Measurements from ENCODE around the gene BEST4.
"Not testable (repeated sequence)": the region's sequence is repeated elsewhere in the genome, so short reads cannot be mapped to it uniquely, and the experiment has no call there.

Gene BEST4

DNA sequence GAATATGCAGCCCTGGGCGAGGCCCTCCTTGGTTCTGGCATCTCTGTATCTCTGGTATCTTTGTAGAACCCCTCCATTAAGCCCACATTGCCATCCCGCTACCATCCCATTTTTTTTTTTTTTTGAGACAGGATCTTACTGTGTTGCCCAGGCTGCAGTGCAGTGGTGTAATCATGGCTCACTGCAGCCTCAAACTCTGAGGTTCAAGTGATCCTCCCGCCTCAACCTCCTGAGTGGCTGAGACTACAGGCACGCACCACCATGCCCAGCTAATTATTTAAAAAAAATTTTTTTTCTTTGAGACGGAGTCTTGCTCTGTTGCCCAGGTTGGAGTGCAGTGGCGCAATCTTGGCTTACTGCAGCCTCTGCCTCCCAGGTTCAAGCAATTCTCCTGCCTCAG lies 36.4 kb upstream of the BEST4 start:
- ATAC-seq (replicated peaks); H3K27ac Mint-ChIP-seq; DNase-seq; H3K36me3 Mint-ChIP-seq; H3K4me3 Mint-ChIP-seq; H3K9me3 Mint-ChIP-seq; H3K27me3 Mint-ChIP-seq: not testable (repeated sequence)
- peaks cover 20 to 30% of the 10 kb centered on the region in 2 donors for H3K4me1 Mint-ChIP-seq

DNA sequence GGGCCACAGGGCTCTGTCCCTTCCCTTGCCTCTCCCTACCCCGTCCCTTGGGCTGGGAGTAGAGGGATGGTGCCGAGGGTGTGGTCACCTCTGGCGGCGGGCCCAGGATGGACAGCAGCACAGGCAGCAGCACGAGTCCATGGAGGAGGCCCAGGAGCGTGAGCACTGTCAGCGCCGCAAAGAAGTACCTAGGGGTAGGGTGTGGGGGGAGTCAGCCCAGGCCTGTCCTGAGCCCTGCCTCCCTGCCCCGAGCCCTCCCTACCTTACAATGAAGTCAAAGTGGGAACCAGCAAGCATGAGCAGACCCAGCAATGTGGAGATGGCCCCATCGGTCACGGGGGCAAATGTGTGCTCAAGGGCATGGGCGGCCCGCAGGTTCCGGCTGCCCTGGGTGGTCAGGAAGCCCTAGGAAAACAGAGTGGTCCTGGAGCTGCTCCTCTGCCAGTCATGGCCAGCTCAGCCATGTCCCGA lies 35.0 kb upstream of the BEST4 start:
- Mint-ChIP-seq H3K27me3 (peaks cover 0 to 6% of the 10 kb centered on the region in 2 donors), H3K27ac (no peak overlapping the region), H3K4me3 (no peak overlapping the region), H3K36me3 (peaks cover 2 to 5% of the 10 kb centered on the region in 2 donors), H3K4me1 (peaks cover 24 to 44% of the 10 kb centered on the region in 2 donors), H3K9me3 (no peaks in the 10 kb centered on the region)
- DNase-seq (no peak), ATAC-seq (replicated peaks) (no peak)

DNA sequence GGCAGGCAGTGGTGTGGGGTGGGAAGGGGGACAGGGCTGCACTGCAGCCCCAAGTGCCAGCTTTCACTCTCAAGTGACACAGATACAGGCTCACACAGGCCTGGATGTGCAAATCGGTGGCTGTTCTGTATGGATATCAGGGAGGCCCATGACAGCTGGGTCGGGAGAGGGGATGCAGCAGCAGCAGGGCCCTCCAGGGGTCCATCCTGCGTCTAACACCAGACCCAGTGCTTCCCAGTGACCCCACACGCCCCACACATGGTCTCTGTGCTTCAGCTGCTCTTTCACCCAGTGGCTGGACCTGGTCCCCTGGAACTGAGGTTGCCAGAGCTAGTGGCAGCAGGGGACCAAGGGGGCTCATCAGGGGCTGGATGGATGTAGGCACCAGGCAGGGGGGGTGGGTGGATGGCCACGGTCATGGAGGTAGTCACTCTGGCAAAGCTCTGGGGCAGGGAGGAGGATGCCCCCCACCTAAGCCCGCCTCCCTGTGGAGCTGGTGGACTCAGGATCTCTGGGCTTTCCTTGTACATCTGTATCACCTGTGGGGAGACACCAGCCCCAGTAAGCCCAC lies 34.2 kb upstream of the BEST4 start:
- H3K36me3 Mint-ChIP-seq, result peaks cover 2 to 6% of the 10 kb centered on the region in 2 donors
- H3K4me1 Mint-ChIP-seq, result peaks cover 29 to 47% of the 10 kb centered on the region in 2 donors
- H3K9me3 Mint-ChIP-seq, result no peaks in the 10 kb centered on the region
- DNase-seq (no peak), ATAC-seq (replicated peaks) (no peak)
- no peak overlapping the region for H3K27ac Mint-ChIP-seq
- H3K27me3 Mint-ChIP-seq, result peaks cover 0 to 6% of the 10 kb centered on the region in 2 donors
- H3K4me3 Mint-ChIP-seq, result no peak overlapping the region

- no peak for DNase-seq
- Mint-ChIP-seq H3K4me1 (peaks cover 26 to 43% of the 10 kb centered on the region in 2 donors), H3K9me3 (no peaks in the 10 kb centered on the region), H3K4me3 (peak overlapping the region in 1 of 2 donors; percentile 93), H3K27ac (peak overlapping the region; percentile 69), H3K27me3 (peaks cover 0 to 4% of the 10 kb centered on the region in 2 donors), H3K36me3 (peaks cover 2 to 6% of the 10 kb centered on the region in 2 donors)
- ATAC-seq (replicated peaks), result no peak
Measured at GRCh38 chr1:44821240-44821715, 33.3 kb upstream of the BEST4 start.

DNA sequence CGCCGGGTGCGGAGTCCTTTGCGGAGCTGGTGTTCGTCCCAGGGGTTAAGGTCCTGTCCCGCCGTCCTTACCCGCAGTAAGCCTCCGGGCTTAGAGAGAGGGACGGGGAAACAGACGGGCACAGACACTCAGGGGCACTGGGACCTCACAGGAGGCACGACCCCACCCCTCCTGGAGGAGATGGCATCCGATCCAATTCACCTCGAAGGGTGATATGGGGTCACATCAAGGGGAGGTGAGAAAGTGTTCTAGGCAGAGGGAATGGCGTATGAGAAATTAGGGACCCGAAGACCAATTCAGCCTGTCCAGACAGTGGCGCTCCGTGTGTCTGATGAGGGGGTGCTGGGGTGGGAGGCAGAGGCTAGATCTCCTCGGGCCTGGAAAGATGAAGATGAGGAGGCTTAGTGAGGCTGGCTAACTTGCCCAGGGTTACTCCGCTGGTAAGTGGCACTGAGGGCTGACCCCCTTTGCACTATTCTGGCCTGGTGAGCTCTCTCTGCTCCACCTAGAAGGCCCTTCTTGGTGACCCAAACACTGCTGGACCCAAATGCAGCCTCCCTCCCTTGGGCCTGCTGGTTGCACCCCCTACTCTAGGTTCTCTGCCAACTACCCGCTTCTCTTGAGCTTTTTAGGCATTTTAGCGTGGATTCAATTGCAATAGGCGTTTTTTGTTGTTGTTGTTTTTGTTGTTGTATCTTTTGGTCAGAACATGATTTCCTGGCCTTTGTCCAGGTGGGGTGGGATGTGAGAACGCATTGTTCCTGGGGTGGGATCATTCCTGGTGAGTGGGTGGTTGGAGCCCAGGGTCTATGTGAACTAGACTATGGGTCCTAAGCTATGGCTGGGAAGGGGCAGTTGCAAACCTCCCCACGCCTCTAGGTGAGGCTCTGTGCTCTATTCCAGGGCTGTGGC lies 32.6 kb upstream of the BEST4 start:
- DNase-seq, result no peak
- H3K27me3 Mint-ChIP-seq, result no peaks in the 10 kb centered on the region

DNA sequence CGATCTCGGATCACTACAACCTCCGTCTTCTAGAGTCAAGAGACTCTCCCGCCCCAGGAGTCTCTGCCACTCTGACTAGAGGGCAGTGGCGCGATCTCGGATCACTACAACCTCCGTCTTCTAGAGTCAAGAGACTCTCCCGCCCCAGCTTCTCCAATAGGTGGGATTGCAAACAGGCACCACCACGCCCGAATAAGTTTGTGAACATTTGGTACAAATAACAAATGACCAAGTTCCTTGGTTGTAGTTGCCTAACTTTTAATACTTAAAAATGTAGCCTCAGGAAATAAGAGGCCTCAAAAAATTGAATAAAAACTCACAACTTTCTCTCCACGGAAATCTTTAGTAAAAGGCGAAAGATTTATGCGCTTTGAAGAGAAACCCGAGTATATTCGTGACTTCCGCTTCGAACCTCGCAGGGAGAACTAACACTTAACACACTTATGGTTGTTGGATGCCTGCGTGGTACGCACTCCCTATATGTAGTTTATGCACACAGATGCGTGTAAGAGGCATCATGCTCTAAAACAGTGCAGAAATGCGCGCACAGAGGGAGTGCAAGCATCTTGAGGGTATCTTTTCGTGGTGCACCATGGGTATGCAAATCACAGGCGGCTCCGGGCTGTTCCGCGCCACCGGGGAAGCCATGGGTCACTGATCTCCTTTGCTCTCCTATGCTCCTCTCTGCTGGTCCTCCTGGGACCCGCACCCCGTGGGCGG lies 31.8 kb upstream of the BEST4 start:
- DNase-seq (peak; percentile 94), ATAC-seq (replicated peaks) (peak; percentile 93)
- Mint-ChIP-seq H3K36me3 (peaks cover 6 to 13% of the 10 kb centered on the region in 2 donors), H3K9me3 (no peaks in the 10 kb centered on the region), H3K4me1 (peaks cover 29 to 48% of the 10 kb centered on the region in 2 donors), H3K27ac (peak overlapping the region; percentile 100), H3K4me3 (peak overlapping the region; percentile 90 to 93), H3K27me3 (no peaks in the 10 kb centered on the region)

More for the DNA sequence above, 32.6 kb upstream of the BEST4 start:
- H3K9me3 Mint-ChIP-seq, result no peaks in the 10 kb centered on the region
- H3K27ac Mint-ChIP-seq, result peak overlapping the region; percentile 100
- peaks cover 23 to 40% of the 10 kb centered on the region in 2 donors for H3K4me1 Mint-ChIP-seq
- H3K36me3 Mint-ChIP-seq, result peaks cover 2 to 6% of the 10 kb centered on the region in 2 donors
- H3K4me3 Mint-ChIP-seq, result peak overlapping the region; percentile 90 to 93
- ATAC-seq (replicated peaks), result no peak

DNA sequence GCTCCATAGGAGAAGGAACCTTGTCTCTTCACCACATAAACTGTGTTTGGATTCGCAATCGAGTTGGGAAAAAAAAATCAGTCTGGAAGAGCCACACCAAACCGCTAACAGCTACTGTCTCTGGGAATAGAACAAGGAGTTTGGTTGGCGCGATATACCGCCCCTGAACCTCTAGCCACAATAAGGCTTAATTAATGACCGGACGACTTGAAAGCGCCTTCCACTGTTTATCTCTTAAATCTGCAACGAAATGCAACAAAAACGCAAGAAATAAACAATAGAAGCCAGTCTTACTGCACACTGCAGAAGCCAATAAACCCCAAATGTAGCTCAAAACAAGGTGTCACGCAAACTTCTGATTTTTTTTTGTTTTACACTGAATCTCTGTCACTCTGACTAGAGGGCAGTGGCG lies 31.2 kb upstream of the BEST4 start:
- H3K27ac Mint-ChIP-seq, result peak overlapping the region; percentile 100
- DNase-seq (no peak), ATAC-seq (replicated peaks) (no peak)
- H3K27me3 Mint-ChIP-seq, result no peaks in the 10 kb centered on the region
- peaks cover 7 to 15% of the 10 kb centered on the region in 2 donors for H3K36me3 Mint-ChIP-seq
- H3K4me1 Mint-ChIP-seq, result peaks cover 30 to 52% of the 10 kb centered on the region in 2 donors
- no peaks in the 10 kb centered on the region for H3K9me3 Mint-ChIP-seq
- peak overlapping the region; percentile 90 to 93 for H3K4me3 Mint-ChIP-seq

- no peak for DNase-seq
- H3K4me1 Mint-ChIP-seq, result peaks cover 30 to 65% of the 10 kb centered on the region in 2 donors
- peak overlapping the region; percentile 14 to 61 for H3K4me3 Mint-ChIP-seq
- peaks cover 7 to 18% of the 10 kb centered on the region in 2 donors for H3K36me3 Mint-ChIP-seq
- ATAC-seq (replicated peaks), result no peak
- peak overlapping the region; percentile 78 for H3K27ac Mint-ChIP-seq
- no peaks in the 10 kb centered on the region for H3K27me3 Mint-ChIP-seq
- no peaks in the 10 kb centered on the region for H3K9me3 Mint-ChIP-seq
Measured at GRCh38 chr1:44817771-44818495, 30.0 kb upstream of the BEST4 start.

GRCh38 chr1:44817307-44817706 lies 29.3 kb upstream of the BEST4 start:
- Mint-ChIP-seq H3K36me3 (peaks cover 7 to 25% of the 10 kb centered on the region in 2 donors), H3K27me3 (no peaks in the 10 kb centered on the region), H3K27ac (no peak overlapping the region), H3K4me1 (peaks cover 34 to 71% of the 10 kb centered on the region in 2 donors), H3K9me3 (no peaks in the 10 kb centered on the region), H3K4me3 (peak overlapping the region in 1 of 2 donors; percentile 34)
- ATAC-seq (replicated peaks) (no peak), DNase-seq (no peak)

GRCh38 chr1:44815926-44816325 lies 28.0 kb upstream of the BEST4 start:
- not testable (repeated sequence) for H3K4me3 Mint-ChIP-seq; H3K27me3 Mint-ChIP-seq; ATAC-seq (replicated peaks); H3K27ac Mint-ChIP-seq; H3K9me3 Mint-ChIP-seq; DNase-seq
- peaks cover 10 to 32% of the 10 kb centered on the region in 2 donors for H3K36me3 Mint-ChIP-seq
- peaks cover 42 to 77% of the 10 kb centered on the region in 2 donors for H3K4me1 Mint-ChIP-seq

- ATAC-seq (replicated peaks), result no peak
- no peaks in the 10 kb centered on the region for H3K27me3 Mint-ChIP-seq
- peaks cover 54 to 77% of the 10 kb centered on the region in 2 donors for H3K4me1 Mint-ChIP-seq
- peak overlapping the region; percentile 90 to 96 for H3K4me3 Mint-ChIP-seq
- no peaks in the 10 kb centered on the region for H3K9me3 Mint-ChIP-seq
- H3K36me3 Mint-ChIP-seq, result peaks cover 8 to 31% of the 10 kb centered on the region in 2 donors
- peak overlapping the region; percentile 99 for H3K27ac Mint-ChIP-seq
- DNase-seq, result no peak
Measured at GRCh38 chr1:44812822-44813543, 25.0 kb upstream of the BEST4 start.

DNA sequence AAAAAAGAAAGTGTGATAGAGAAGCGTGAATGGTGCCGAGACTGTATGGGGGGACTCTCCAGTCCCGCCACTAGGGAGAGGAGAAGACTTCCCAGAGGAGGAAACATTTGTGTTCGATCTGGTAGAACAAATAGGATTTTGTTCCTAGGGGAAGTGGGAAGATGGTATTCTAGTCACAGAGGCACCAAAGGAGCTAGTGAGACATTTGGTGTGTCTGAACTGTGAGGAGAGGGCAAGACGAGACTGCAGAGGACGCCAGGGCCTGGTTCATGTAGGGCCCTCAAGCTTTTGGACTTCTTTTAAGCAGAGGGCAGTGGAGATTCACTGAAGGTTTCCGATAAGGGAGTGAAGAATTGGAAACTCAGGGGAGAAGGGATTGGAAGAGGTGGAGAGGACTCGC lies 23.3 kb upstream of the BEST4 start:
- DNase-seq (no peak), ATAC-seq (replicated peaks) (no peak)
- Mint-ChIP-seq H3K36me3 (peaks cover 12 to 40% of the 10 kb centered on the region in 2 donors), H3K27me3 (no peaks in the 10 kb centered on the region), H3K4me1 (peaks cover 62 to 89% of the 10 kb centered on the region in 2 donors), H3K27ac (peak overlapping the region; percentile 99), H3K9me3 (no peaks in the 10 kb centered on the region), H3K4me3 (peak overlapping the region; percentile 2 to 36)

DNA sequence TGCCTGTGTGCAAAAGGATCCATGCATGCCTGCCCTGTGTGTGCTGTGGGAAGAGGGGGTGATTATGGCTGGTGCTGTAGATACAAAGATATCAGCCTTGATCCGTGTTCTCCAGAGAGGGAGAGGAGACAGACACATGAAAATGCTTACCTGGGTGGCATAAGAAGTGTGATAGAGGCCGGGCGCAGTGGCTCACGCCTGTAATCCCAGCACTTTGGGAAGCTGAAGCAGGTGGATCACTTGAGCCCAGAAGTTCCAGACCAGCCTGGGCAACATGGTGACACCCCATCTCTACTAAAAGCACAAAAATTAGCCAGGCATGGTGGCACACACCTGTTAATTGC lies 22.8 kb upstream of the BEST4 start:
- ATAC-seq (replicated peaks); DNase-seq; H3K27me3 Mint-ChIP-seq; H3K9me3 Mint-ChIP-seq: not testable (repeated sequence)
- Mint-ChIP-seq H3K4me1 (peaks cover 62 to 91% of the 10 kb centered on the region in 2 donors), H3K4me3 (peak overlapping the region in 1 of 2 donors; percentile 67), H3K27ac (peak overlapping the region; percentile 99), H3K36me3 (peaks cover 14 to 42% of the 10 kb centered on the region in 2 donors)
